GM19468 (cell line): Measurements from ENCODE around the gene MRPL19.
A peak's percentile ranks its signal among the peaks of the same experiment; 100 is the strongest.
"Not testable (repeated sequence)": the region's sequence is repeated elsewhere in the genome, so short reads cannot be mapped to it uniquely, and the experiment has no call there.

Experiments
- ATAC-seq: cut with Tn5 transposase; IDR thresholded peaks from one replicate; pipeline ENCODE4 v1.9.1; 2021; ENCODE audit warnings: mild to moderate bottlenecking, moderate library complexity, moderate number of reproducible peaks; ENCODE audit not compliant: unreplicated experiment; ENCODE audit errors: extremely low read depth

MRPL19 gene

GRCh38 chr2:75656563-75656962 lies 10.0 kb downstream of the MRPL19 start:
- no peak for ATAC-seq

DNA sequence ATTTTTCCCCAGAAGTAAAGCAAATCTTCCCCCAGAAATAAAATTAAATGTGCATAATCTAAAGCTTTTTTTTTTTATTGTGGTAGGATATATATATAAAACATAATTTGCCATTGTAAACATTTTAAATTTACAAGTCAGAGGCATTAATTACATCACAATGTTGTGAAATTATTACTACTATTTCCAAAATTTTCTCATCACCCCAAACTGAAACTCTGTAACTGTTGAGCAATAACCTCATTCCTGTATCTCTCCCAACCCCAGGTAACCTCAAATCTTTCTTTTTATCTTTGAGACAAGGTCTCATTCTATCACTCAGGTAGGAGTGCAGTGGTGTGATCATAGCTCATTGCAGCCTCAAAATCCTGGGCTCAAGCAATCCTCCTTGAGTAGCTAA lies 11.2 kb downstream of the MRPL19 start:
- ATAC-seq: no peak

DNA sequence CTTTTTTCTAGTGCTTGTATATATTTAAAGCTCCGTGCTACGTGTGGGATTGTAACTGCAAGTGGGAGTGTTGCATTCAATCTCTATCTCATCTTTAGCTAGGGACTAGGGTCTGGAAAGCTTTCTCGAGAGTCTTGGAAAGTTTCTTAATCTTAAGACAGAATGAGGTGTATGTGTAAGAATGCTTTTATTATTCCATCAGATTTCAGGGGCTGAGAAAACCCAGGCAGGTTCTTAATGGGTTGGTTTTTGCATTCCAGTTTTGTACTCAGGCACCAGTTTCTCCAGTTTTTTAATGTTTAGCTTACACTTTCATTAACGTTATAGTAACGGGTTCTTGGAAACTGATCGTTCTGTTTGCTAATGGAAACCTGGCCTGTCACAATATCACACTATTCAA lies 20.3 kb downstream of the MRPL19 start:
- ATAC-seq: no peak

DNA sequence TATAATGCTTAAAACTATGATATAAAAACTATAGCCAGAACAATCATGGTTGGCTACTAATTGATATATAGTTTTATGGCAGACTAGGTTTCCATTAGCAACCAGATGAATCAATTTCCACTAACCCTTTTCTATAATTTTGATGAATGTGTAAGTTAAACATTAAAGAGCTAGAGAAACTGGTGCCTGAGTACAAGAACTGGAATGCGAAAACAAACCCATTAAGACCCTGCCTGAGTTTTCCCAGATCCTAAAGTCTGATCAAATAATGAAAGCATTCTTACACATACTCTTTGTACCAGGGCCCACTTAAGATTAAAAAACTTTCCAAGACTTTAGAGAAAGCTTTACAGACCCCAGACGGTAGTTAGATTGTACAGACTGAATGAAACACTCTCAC lies 21.3 kb downstream of the MRPL19 start:
- no peak for ATAC-seq

- ATAC-seq: not testable (repeated sequence)
These were observed 28.8 kb downstream of the MRPL19 start for GRCh38 chr2:75675423-75675822.

- no peak for ATAC-seq
These were observed 29.3 kb downstream of the MRPL19 start for GRCh38 chr2:75675908-75676307.

GRCh38 chr2:75676464-75676863 lies 29.9 kb downstream of the MRPL19 start:
- ATAC-seq: no peak

- ATAC-seq: no peak
These were observed 33.0 kb downstream of the MRPL19 start for GRCh38 chr2:75679556-75679955.

GRCh38 chr2:75680402-75680801 lies 33.8 kb downstream of the MRPL19 start:
- ATAC-seq: no peak

- not testable (repeated sequence) for ATAC-seq
These were observed 36.8 kb downstream of the MRPL19 start for GRCh38 chr2:75683430-75683829.

- ATAC-seq: no peak
These were observed 41.6 kb downstream of the MRPL19 start for GRCh38 chr2:75688196-75688595.

GRCh38 chr2:75698918-75699317 lies 52.3 kb downstream of the MRPL19 start:
- ATAC-seq: no peak

DNA sequence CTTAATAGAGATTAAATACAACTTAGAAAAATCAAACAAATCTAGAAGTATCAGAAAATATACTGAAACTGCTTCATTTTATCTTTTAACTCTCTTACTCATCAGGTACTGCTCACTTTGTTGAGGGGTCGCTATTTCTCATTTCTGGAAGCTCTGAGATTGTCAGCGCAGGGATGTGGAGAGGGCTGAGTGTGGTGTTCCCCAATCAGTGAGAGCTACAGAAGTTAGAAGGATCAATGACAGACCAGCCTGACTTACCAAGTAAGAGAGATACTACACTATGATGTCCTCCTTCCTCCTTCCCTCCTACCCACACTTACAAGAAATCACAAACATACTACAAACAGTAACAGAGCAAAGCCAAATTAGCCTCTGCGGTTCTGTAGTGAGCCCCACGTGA lies 56.0 kb downstream of the MRPL19 start:
- no peak for ATAC-seq

DNA sequence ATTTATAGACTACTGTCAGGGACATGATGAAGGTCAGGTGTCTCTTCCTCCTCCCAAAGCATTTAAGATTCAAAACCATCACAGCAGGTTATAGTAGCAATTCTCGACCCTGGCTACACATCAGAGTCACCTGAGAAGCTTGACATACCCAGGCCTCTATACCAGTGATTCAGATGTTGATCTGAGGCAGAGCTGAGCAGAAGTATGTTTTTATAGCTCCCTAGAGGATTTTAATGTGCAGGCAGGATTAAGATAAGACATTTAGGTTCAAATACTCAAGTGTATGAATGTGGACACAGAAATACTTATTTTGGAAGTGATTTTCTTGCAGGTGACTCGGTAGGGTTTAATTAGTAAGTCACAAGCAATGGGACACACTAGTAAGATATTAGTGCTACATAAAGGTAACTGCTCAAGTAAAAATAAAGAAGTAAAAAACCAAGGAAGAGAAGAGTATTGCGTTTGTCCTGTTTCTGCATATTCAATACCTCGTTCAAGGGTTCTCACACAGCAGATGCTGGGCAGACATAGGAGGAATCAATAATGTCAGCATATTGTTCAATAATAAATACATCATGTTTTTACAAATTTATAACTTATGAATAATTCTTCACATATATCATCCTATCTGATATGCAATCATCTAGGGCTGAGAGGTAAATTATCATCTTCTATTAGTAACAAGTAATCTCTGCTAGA lies 57.2 kb downstream of the MRPL19 start:
- no peak for ATAC-seq

- no peak for ATAC-seq
These were observed 59.3 kb downstream of the MRPL19 start for GRCh38 chr2:75705921-75706320.

- ATAC-seq: no peak
These were observed 61.3 kb downstream of the MRPL19 start for GRCh38 chr2:75707901-75708300.

DNA sequence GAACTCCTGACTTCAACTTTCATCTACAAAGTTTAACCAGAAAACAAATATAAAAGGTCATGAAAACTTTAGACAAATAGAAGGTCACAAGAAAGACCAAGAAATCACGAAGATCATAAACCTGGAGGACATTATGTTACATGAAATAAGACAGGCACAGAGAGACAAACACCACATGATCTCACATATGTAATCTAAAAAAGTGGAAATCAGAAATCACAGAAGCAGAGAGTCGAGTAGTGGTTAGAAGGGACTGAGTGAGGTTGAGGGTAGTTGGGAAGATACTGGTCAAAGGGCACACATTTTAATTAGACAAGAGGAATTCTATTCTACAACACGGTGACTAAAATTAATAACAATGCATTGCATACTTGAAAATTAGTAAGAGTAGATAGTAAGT lies 62.7 kb downstream of the MRPL19 start:
- no peak for ATAC-seq

- ATAC-seq: no peak
These were observed 63.6 kb downstream of the MRPL19 start for GRCh38 chr2:75710220-75710576.

DNA sequence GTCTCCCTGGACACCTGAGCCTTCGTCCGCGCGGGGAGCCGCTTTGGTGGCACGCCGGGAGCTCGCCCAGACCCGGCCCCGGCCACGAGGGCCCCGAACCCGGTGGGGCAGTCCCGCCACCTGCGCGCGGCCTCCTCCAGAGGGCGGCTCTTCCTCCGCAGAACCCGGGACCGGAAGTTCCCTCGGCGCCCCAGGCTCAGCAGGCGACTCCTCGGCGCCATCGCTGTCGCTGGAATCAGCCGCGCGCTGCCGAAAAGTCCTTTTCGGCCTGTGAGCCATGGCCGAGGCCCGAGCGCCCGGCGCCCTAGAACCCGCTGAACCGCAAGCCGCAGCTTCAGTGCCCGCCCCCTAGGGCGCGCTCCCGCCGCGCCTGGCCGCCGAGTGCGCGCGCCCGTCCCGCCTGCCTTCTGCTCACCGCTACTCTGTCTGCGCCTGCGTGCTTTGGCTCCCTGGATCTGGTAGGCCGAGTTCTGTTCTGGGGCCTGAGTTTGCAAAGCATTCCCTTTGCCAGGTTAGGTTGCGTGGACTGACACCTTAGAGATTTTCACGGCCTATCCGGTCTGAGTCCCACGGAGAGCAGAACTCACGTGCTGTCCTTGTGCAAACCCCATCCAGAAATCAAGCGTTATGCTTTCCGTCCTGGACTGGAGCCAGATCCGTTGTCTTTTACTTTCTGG lies 64.1 kb downstream of the MRPL19 start, which contains the start of gene GCFC2:
Gene GCFC2 (minus strand): TSS at position 339 of the 677 bp plus-strand sequence. CDS start 60 bp downstream, at position 279.
- peak; percentile 92 for ATAC-seq

- not testable (repeated sequence) for ATAC-seq
These were observed 65.0 kb downstream of the MRPL19 start for GRCh38 chr2:75711590-75711989.

GRCh38 chr2:75716406-75716805 lies 69.8 kb downstream of the MRPL19 start:
- ATAC-seq: no peak

GRCh38 chr2:75719616-75720015 lies 73.0 kb downstream of the MRPL19 start:
- no peak for ATAC-seq
